Suprapubic skin (tissue), 3 donors: Measurements from ENCODE around the gene FPGS.

Source experiments
- POLR2A ChIP-seq, 2 donors: fragments of 450-650 bp; IDR thresholded peaks; one replicate each; pipeline ENCODE4 v1.6.1; 2017; ENCODE audit warnings: antibody characterized with exemption in 2 of 2, mild to moderate bottlenecking in 2 of 2, moderate library complexity in 2 of 2
- TF ChIP-seq, protein P1 (sequence below), 2 donors: fragments of 200-600 bp in 1 of 2; fragments of 450-650 bp in 1 of 2; sonication (generic) in 1 of 2; IDR thresholded peaks; one replicate each; pipeline ENCODE4 v1.5.1; 2016 to 2019; ENCODE audit warnings: antibody characterized with exemption in 2 of 2, mild to moderate bottlenecking in 1 of 2, moderate library complexity in 1 of 2

DNA sequence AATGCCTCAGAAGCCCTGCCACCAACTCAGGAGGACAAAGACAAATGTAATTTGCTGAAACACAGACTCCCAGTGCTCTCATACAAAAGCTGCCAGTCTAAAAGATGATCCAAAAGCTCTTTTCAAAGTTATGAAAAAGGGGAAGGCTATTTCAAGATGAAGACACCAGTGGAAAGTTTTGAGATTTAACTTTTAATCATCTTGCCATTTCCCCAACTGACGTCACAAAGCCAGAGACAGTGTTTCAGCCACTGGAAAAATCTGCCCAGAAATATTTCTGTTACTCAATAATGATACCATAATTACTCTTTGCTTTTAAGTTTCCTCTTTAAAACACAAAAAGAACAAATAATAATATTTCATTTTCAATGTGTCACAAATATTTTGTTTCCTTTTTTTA, 30.9 kb downstream of the FPGS start:
- TF ChIP-seq, protein P1, sequence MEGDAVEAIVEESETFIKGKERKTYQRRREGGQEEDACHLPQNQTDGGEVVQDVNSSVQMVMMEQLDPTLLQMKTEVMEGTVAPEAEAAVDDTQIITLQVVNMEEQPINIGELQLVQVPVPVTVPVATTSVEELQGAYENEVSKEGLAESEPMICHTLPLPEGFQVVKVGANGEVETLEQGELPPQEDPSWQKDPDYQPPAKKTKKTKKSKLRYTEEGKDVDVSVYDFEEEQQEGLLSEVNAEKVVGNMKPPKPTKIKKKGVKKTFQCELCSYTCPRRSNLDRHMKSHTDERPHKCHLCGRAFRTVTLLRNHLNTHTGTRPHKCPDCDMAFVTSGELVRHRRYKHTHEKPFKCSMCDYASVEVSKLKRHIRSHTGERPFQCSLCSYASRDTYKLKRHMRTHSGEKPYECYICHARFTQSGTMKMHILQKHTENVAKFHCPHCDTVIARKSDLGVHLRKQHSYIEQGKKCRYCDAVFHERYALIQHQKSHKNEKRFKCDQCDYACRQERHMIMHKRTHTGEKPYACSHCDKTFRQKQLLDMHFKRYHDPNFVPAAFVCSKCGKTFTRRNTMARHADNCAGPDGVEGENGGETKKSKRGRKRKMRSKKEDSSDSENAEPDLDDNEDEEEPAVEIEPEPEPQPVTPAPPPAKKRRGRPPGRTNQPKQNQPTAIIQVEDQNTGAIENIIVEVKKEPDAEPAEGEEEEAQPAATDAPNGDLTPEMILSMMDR (IDR thresholded peaks at IDR 0.05): no peak
- TF ChIP-seq POLR2A (IDR thresholded peaks at IDR 0.05): no peak
